Measurements from ENCODE around the gene UBAC2. TPM values are rescaled to one million over a fixed set of nuclear protein-coding genes. Genes with fewer than 3 reads are reported as not detected.

UBAC2 gene
- total RNA-seq, 1 experiment from 2014 or later = 45.8 TPM

DNA sequence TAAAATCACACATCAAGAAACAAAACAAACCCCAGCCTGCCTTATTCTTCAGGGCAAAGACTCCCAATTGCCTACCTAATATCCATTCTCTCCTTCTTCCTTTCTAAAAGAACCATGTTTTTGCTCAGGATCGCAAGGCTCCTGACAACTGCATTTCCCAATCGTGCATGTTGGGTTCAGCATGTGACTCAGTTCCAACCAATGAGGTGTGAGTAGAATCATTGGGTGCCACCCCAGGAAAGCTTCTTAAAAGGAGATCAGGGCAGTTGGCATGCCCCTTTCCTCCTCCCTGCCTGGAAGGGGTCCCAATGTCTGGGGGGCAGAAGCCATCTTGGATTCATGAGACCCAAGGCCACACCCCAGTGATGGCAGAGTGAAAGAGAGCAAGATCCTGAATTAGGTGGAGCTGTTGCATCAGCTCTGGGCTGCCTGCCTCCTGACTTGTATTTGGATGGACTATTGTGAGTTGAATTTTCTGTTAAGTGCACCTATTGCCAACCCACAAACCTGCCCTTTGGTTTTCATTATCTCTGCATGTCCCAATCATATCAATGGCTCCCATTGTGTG is 26.0 kb upstream of the UBAC2 start:
- no peaks in the 10 kb centered on the region for H3K9me3 ChIP-seq (ENCODE audit: low read depth, low read length, poor library complexity, severe bottlenecking)
- H3K36me3 ChIP-seq (ENCODE audit: insufficient read depth, low read length, poor library complexity, severe bottlenecking) = no peaks in the 10 kb centered on the region
- no peak overlapping the region for H3K4me3 ChIP-seq (ENCODE audit: low read depth, low read length, poor library complexity, severe bottlenecking)
- no peak overlapping the region for H3K27ac ChIP-seq (ENCODE audit: low read depth, low read length, poor library complexity, severe bottlenecking)
- BruUV-seq (replicated peaks) = no TSS peak
- TF ChIP-seq, protein P1, sequence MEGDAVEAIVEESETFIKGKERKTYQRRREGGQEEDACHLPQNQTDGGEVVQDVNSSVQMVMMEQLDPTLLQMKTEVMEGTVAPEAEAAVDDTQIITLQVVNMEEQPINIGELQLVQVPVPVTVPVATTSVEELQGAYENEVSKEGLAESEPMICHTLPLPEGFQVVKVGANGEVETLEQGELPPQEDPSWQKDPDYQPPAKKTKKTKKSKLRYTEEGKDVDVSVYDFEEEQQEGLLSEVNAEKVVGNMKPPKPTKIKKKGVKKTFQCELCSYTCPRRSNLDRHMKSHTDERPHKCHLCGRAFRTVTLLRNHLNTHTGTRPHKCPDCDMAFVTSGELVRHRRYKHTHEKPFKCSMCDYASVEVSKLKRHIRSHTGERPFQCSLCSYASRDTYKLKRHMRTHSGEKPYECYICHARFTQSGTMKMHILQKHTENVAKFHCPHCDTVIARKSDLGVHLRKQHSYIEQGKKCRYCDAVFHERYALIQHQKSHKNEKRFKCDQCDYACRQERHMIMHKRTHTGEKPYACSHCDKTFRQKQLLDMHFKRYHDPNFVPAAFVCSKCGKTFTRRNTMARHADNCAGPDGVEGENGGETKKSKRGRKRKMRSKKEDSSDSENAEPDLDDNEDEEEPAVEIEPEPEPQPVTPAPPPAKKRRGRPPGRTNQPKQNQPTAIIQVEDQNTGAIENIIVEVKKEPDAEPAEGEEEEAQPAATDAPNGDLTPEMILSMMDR (conservative IDR thresholded peaks at IDR 0.05; ENCODE audit: low read depth, low read length) = no peak
- TF ChIP-seq EZH2 (IDR thresholded peaks at IDR 0.05; ENCODE audit: borderline replicate concordance, low read depth, low read length, poor library complexity, severe bottlenecking) = no peak
- no peaks in the 10 kb centered on the region for H3K27me3 ChIP-seq (replicated peaks; ENCODE audit: insufficient read depth, low read depth, low read length, poor library complexity)
- no peaks in the 10 kb centered on the region for H3K4me1 ChIP-seq (ENCODE audit: insufficient read depth, low read length, poor library complexity, severe bottlenecking)
- CTCF ChIA-PET = interaction anchor here (0.6 kb wide), 1 partner anchor 55 kb away, joined by 3 read pairs; no protein-coding TSS in a partner anchor
- intact Hi-C loops (cut with micrococcal nuclease; ENCODE audit: unreplicated experiment) = no loop called here
- POLR2A ChIA-PET (ENCODE audit: low non-redundant PET) = no interaction called here
- peak; percentile 28 for DNase-seq (ENCODE audit: low spot score)

DNA sequence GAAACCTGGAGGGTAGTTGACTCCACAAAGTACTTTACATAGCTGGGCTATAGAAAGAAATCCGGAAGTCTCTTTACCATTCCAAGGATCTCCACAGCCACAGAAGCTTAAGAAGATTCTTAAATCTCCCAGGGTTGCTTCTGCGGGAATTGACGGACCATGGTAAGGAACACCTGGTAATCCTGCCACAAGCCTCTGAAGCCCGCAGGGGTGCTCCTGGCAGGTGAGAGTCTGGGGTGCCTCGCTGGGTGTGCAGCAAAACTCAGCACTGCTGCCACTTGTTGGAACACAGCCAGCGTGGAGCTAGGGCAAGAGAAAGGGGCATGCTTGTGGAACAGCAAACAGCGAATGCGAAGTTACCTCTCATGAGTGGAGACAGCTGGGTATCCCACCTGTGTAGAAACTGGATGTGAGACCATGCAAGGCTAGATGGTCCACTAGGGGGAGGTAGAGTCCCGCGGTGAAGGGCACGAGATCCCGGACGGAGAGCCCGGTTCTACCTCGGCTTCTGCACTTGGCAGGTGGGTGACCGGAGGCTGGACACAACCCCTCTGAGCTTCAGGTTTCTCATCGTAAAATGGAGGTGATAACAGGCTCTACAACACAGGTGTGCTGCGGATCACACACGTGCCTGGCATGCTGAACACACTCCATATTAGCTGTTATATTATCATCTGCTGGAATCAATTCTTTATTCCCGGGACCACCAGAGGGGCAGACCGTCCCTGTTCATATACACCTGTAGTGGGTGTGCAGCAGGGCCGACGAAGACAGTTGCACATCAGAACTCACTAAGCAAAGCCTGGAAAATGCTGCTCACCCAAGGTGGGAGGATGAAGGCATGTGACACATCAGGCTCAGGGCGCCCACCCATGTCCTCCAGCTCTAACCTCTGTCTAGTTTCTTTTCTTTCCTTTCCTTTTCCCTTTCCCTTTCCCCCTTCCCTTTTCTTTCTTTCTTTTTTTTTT is 24.1 kb upstream of the UBAC2 start:
- POLR2A ChIA-PET (ENCODE audit: low non-redundant PET) = interaction anchor here (0.6 kb wide), 1 partner anchor 261 kb away, joined by 6 read pairs; no protein-coding TSS in a partner anchor

DNA sequence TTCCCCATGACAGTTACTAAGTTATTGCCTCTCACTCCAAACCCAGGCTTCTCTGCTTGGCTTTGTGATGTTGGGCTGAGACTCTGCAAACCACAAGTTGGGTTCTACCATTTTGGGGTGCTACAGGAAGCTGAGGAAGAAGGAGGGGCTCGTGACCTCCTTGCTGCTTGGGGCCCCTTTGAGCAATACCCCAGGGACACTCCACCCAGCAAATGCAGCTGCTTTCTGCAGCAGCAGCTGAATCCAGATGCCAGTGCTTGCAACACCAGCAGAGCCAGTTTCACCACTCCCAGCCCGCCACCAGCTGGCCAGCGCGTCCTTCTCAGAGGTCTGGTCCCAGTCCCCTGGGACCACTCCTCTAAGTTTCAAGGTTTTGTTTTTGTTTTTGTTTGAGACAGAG is 22.0 kb upstream of the UBAC2 start:
- DNase-seq (ENCODE audit: low spot score) = no peak
- no peaks in the 10 kb centered on the region for H3K4me1 ChIP-seq (ENCODE audit: insufficient read depth, low read length, poor library complexity, severe bottlenecking)
- H3K4me3 ChIP-seq (ENCODE audit: low read depth, low read length, poor library complexity, severe bottlenecking) = no peak overlapping the region
- peaks cover 5% of the 10 kb centered on the region for H3K9me3 ChIP-seq (ENCODE audit: low read depth, low read length, poor library complexity, severe bottlenecking)
- no peaks in the 10 kb centered on the region for H3K36me3 ChIP-seq (ENCODE audit: insufficient read depth, low read length, poor library complexity, severe bottlenecking)
- ChIA-PET POLR2A (ENCODE audit: low non-redundant PET) (no interaction called here), CTCF (no interaction called here)
- no peaks in the 10 kb centered on the region for H3K27me3 ChIP-seq (replicated peaks; ENCODE audit: insufficient read depth, low read depth, low read length, poor library complexity)
- intact Hi-C loops (cut with micrococcal nuclease; ENCODE audit: unreplicated experiment) = no loop called here
- TF ChIP-seq EZH2 (IDR thresholded peaks at IDR 0.05; ENCODE audit: borderline replicate concordance, low read depth, low read length, poor library complexity, severe bottlenecking) = no peak
- TF ChIP-seq, protein P1 (conservative IDR thresholded peaks at IDR 0.05; ENCODE audit: low read depth, low read length) = no peak
- BruUV-seq (replicated peaks) = no TSS peak
- no peak overlapping the region for H3K27ac ChIP-seq (ENCODE audit: low read depth, low read length, poor library complexity, severe bottlenecking)

More for the DNA sequence above, 24.1 kb upstream of the UBAC2 start:
- intact Hi-C loops (cut with micrococcal nuclease; ENCODE audit: unreplicated experiment) = loop anchor here (1.0 kb wide), 2 partner anchors 88 to 261 kb away; no protein-coding TSS in a partner anchor
- TF ChIP-seq EZH2 (IDR thresholded peaks at IDR 0.05; ENCODE audit: borderline replicate concordance, low read depth, low read length, poor library complexity, severe bottlenecking) = no peak
- TF ChIP-seq, protein P1 (conservative IDR thresholded peaks at IDR 0.05; ENCODE audit: low read depth, low read length) = peak; percentile 90
- H3K27ac ChIP-seq (ENCODE audit: low read depth, low read length, poor library complexity, severe bottlenecking) = no peak overlapping the region
- H3K4me3 ChIP-seq (ENCODE audit: low read depth, low read length, poor library complexity, severe bottlenecking) = no peak overlapping the region
- no peaks in the 10 kb centered on the region for H3K4me1 ChIP-seq (ENCODE audit: insufficient read depth, low read length, poor library complexity, severe bottlenecking)
- CTCF ChIA-PET = interaction anchor here (0.6 to 2.1 kb wide), 6 partner anchors 10 to 260 kb away, joined by 3 to 13 read pairs (median 4); no protein-coding TSS in a partner anchor
- no peaks in the 10 kb centered on the region for H3K27me3 ChIP-seq (replicated peaks; ENCODE audit: insufficient read depth, low read depth, low read length, poor library complexity)
- BruUV-seq (replicated peaks) = no TSS peak
- H3K36me3 ChIP-seq (ENCODE audit: insufficient read depth, low read length, poor library complexity, severe bottlenecking) = no peaks in the 10 kb centered on the region
- peak; percentile 69 for DNase-seq (ENCODE audit: low spot score)
- H3K9me3 ChIP-seq (ENCODE audit: low read depth, low read length, poor library complexity, severe bottlenecking) = peaks cover 2% of the 10 kb centered on the region
